KMS-11 (cell line): ENCODE results near the gene OGFOD3.

Experiments
- H2AFZ ChIP-seq: fragments of 200-600 bp; sonication (generic); 2 replicates; pipeline ENCODE4 v1.6.1; 2016; ENCODE audit warnings: antibody characterized with exemption, mixed run types, low read depth
- H3K27ac ChIP-seq: fragments of 200-600 bp; sonication (generic); 2 replicates; pipeline ENCODE4 v1.6.1; 2016; ENCODE audit warnings: mild to moderate bottlenecking, mixed run types
- H3K27me3 ChIP-seq: fragments of 200-600 bp; sonication (generic); 2 replicates; pipeline ENCODE4 v1.6.1; 2017; ENCODE audit warnings: mild to moderate bottlenecking, low read depth, mixed run types, moderate library complexity; ENCODE audit not compliant: insufficient read depth
- H3K36me3 ChIP-seq: fragments of 200-600 bp; sonication (generic); 2 replicates; pipeline ENCODE4 v1.6.1; 2017; ENCODE audit warnings: mild to moderate bottlenecking, mixed run types; ENCODE audit not compliant: insufficient read depth
- H3K4me1 ChIP-seq: fragments of 200-600 bp; sonication (generic); 2 replicates; pipeline ENCODE4 v1.6.1; 2016; ENCODE audit warnings: mild to moderate bottlenecking, low read depth, mixed run types; ENCODE audit not compliant: poor library complexity, severe bottlenecking
- H3K4me2 ChIP-seq: fragments of 200-600 bp; sonication (generic); 2 replicates; pipeline ENCODE4 v1.7.0; 2016; ENCODE audit warnings: mild to moderate bottlenecking, mixed run types
- H3K4me3 ChIP-seq: fragments of 200-600 bp; sonication (generic); IDR thresholded peaks from 2 replicates; pipeline ENCODE4 v1.6.1; 2017; ENCODE audit warnings: low read depth, low read length, mixed read lengths; ENCODE audit not compliant: insufficient read depth
- H3K79me2 ChIP-seq: fragments of 200-600 bp; sonication (generic); 2 replicates; pipeline ENCODE4 v1.6.1; 2016; ENCODE audit warnings: low read depth, mixed run types; ENCODE audit not compliant: insufficient read depth
- H3K9ac ChIP-seq: fragments of 200-600 bp; sonication (generic); 2 replicates; pipeline ENCODE4 v1.6.1; 2016; ENCODE audit warnings: mild to moderate bottlenecking, mixed run types
- H4K20me1 ChIP-seq: fragments of 200-600 bp; sonication (generic); 2 replicates; pipeline ENCODE4 v1.6.1; 2016; ENCODE audit warnings: mild to moderate bottlenecking, mixed run types; ENCODE audit not compliant: insufficient read depth
- CTCF ChIP-seq: fragments of 200-600 bp; sonication (generic); conservative IDR thresholded peaks from 2 replicates; pipeline ENCODE4 v1.6.1; 2017; ENCODE audit warnings: low read depth, mild to moderate bottlenecking, antibody characterized with exemption, low read length, moderate library complexity, mixed read lengths

Gene OGFOD3

DNA sequence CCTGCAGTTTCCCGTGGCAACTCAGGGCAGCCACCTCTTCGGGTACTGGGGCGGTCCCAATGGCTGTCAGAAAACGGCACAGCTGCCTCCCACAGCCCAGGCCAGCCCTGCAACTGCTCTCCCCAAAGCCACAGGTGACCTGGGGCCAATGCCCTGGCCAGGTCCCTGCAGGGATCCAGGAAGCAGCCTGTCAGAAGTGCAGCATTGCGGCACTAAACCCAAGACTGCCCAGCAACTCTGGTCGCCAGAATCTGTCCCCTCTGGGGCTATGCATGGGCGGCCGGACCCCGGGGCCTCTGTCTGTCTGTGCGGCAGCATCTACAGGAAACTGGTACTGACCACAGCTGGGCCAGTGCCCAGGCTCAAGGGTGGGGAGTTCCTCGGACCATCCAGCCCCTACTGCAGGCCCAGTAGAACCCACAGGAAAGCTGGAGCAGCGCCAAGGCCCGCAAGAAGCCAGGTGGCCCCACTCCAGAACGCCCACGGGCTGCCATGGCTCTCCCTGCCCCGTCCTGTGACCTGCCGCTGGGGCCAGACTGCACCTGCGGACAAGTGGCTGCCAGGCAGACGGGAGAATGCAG is 26.6 kb upstream of the OGFOD3 start:
- H3K4me3 ChIP-seq = no peak overlapping the region
- TF ChIP-seq CTCF = no peak
- peaks cover 5% of the 10 kb centered on the region for H3K4me1 ChIP-seq
- H3K4me2 ChIP-seq = no peak overlapping the region
- H2AFZ ChIP-seq = no peak overlapping the region
- peaks cover 28% of the 10 kb centered on the region; the same call in 1 of the 2 replicates for H3K79me2 ChIP-seq
- no peaks in the 10 kb centered on the region for H4K20me1 ChIP-seq
- no peaks in the 10 kb centered on the region for H3K27me3 ChIP-seq
- H3K9ac ChIP-seq = no peak overlapping the region
- no peak overlapping the region for H3K27ac ChIP-seq
- H3K36me3 ChIP-seq = no peaks in the 10 kb centered on the region

- no peak overlapping the region for H2AFZ ChIP-seq
- no peak for TF ChIP-seq CTCF
- no peak overlapping the region for H3K9ac ChIP-seq
- no peak overlapping the region for H3K4me2 ChIP-seq
- H3K79me2 ChIP-seq = peaks cover 22% of the 10 kb centered on the region; the same call in 1 of the 2 replicates
- peaks cover 5% of the 10 kb centered on the region for H3K4me1 ChIP-seq
- no peaks in the 10 kb centered on the region for H3K27me3 ChIP-seq
- no peaks in the 10 kb centered on the region for H4K20me1 ChIP-seq
- H3K27ac ChIP-seq = no peak overlapping the region
- no peaks in the 10 kb centered on the region for H3K36me3 ChIP-seq
- no peak overlapping the region for H3K4me3 ChIP-seq
Observed at GRCh38 chr17:82444284-82444893, 26.0 kb upstream of the OGFOD3 start.

- Histone ChIP-seq H3K4me2 (no peak overlapping the region), H3K79me2 (peaks cover 17% of the 10 kb centered on the region; the same call in 1 of the 2 replicates), H3K4me3 (no peak overlapping the region), H3K27me3 (no peaks in the 10 kb centered on the region), H3K9ac (no peak overlapping the region), H3K27ac (no peak overlapping the region), H3K36me3 (no peaks in the 10 kb centered on the region), H4K20me1 (no peaks in the 10 kb centered on the region), H2AFZ (no peak overlapping the region), H3K4me1 (peaks cover under 1% of the 10 kb centered on the region)
- no peak for TF ChIP-seq CTCF
Observed at GRCh38 chr17:82443465-82444283, 25.3 kb upstream of the OGFOD3 start.

DNA sequence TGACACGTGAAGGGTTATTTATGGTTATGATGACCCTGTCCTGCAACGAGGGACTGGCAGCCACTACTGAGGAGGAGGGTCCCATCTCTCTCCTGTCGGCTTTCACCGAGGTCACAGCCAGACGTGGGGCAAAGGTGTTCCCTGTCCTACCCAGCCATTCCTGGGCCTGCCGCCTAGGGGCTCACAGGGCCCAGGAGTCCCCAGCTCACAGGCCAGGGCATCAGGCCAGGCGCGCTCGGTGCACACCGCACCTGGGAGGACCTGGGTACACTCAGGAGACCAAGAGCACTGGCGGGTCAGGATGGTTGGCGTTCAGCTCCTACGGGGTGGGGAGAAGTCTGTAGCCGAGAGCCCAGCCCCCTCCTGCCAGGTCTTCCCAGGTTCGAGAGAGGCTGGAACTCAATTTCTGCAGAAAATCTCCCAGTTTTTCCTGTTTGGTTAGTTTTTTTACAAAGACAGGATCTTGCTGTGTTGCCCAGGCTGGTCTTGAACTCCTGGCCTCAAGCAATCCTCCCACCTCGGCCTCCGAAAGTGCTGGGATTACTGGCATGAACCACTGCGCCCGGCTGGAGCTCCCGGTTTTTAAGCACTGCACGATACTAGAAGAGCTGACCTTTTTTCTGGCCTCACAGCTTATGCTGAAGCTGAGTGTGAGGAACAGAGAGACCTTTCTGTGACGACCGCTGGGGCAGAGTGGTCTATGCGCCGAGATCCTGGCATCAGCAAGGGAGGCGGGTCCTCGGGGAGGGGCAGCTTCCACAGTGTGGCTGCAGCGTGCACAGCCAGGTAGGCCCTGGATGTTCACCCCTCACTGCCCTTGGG is 24.5 kb upstream of the OGFOD3 start:
- H3K4me3 ChIP-seq = no peak overlapping the region
- no peak overlapping the region for H3K4me2 ChIP-seq
- H3K27ac ChIP-seq = no peak overlapping the region
- no peak overlapping the region for H2AFZ ChIP-seq
- H3K79me2 ChIP-seq = peaks cover 14% of the 10 kb centered on the region; the same call in 1 of the 2 replicates
- no peaks in the 10 kb centered on the region for H4K20me1 ChIP-seq
- H3K9ac ChIP-seq = no peak overlapping the region
- TF ChIP-seq CTCF = no peak
- H3K27me3 ChIP-seq = no peaks in the 10 kb centered on the region
- no peaks in the 10 kb centered on the region for H3K36me3 ChIP-seq
- H3K4me1 ChIP-seq = no peaks in the 10 kb centered on the region
